ENCODE measurements around the gene BASP1.
"Not testable (repeated sequence)": the region's sequence is repeated elsewhere in the genome, so short reads cannot be mapped to it uniquely, and the experiment has no call there.

The BASP1 gene

GRCh38 chr5:17233488-17233887, 16.1 kb downstream of the BASP1 start:
- peaks cover 37% of the 10 kb centered on the region for H3K36me3 ChIP-seq (ENCODE audit: insufficient read depth, low read length)
- peaks cover 4% of the 10 kb centered on the region for H3K9me3 ChIP-seq (ENCODE audit: low read length)
- no peak overlapping the region for H3K4me3 ChIP-seq (ENCODE audit: low read length)
- H3K4me1 ChIP-seq (ENCODE audit: insufficient read depth, low read length): no peaks in the 10 kb centered on the region
- no peak overlapping the region for H2AFZ ChIP-seq (ENCODE audit: low read depth, low read length)
- H3K27me3 ChIP-seq (ENCODE audit: insufficient read depth, low read length): no peaks in the 10 kb centered on the region

DNA sequence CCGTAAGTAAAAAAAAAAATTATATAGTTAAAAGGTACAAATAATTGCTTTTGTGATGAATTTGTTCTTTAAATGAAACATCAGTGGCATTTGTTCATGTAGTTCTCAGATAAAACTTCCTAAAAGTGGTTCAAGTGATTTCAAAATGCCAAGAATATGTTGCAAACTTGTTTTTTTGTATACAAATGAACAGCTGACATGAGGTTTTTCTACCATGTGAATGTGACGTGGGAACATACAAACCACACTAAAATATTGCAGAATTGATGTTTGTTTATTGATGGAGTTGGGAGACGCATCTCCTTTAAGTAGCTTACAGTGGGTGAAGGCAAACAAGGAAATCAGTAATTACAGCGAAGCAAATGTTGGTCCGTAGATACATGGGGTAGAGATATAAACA, 16.9 kb downstream of the BASP1 start:
- Histone ChIP-seq H3K27me3 (ENCODE audit: insufficient read depth, low read length) (no peaks in the 10 kb centered on the region), H3K36me3 (ENCODE audit: insufficient read depth, low read length) (peaks cover 34% of the 10 kb centered on the region), H3K4me3 (ENCODE audit: low read length) (no peak overlapping the region), H3K4me1 (ENCODE audit: insufficient read depth, low read length) (no peaks in the 10 kb centered on the region), H3K9me3 (ENCODE audit: low read length) (peaks cover 4% of the 10 kb centered on the region), H2AFZ (ENCODE audit: low read depth, low read length) (no peak overlapping the region)

DNA sequence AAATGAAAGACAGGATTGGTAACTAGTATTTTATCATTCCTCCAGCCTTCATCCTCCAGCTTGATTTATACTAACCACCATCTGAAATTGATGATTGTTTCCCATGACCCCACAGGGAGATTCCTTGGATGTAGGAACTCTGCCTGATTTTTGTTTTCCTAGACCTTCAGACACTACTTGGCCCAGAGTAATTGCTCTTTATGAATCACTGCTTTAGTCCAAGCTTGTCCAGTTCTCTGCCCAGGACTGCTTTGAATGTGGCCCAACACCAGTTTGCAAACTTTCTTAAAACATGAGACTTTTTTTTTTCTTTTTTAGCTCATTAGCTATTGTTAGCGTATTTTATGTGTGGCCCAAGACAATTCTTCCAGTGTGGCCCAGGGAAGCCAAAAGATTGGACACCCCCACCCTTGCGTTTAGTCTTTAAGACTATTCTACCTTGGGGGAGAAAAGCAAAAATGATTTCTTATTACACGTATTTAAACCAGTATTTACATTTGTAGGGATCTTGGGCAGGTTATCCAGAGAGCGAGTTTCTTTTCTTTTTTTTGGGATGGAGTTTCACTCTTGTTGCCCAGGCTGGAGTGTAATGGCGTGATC, 18.4 kb downstream of the BASP1 start:
- Histone ChIP-seq H3K4me3 (ENCODE audit: low read length) (no peak overlapping the region), H3K27me3 (ENCODE audit: insufficient read depth, low read length) (no peaks in the 10 kb centered on the region), H3K36me3 (ENCODE audit: insufficient read depth, low read length) (peaks cover 29% of the 10 kb centered on the region), H3K9me3 (ENCODE audit: low read length) (peaks cover 4% of the 10 kb centered on the region), H2AFZ (ENCODE audit: low read depth, low read length) (no peak overlapping the region), H3K4me1 (ENCODE audit: insufficient read depth, low read length) (no peaks in the 10 kb centered on the region)

- H3K27me3 ChIP-seq (ENCODE audit: insufficient read depth, low read length): no peaks in the 10 kb centered on the region
- H3K36me3 ChIP-seq (ENCODE audit: insufficient read depth, low read length): peaks cover 25% of the 10 kb centered on the region
- no peak overlapping the region for H3K4me3 ChIP-seq (ENCODE audit: low read length)
- peaks cover 2% of the 10 kb centered on the region for H3K9me3 ChIP-seq (ENCODE audit: low read length)
- H2AFZ ChIP-seq (ENCODE audit: low read depth, low read length): no peak overlapping the region
- H3K4me1 ChIP-seq (ENCODE audit: insufficient read depth, low read length): no peaks in the 10 kb centered on the region
Observed at GRCh38 chr5:17238521-17239041, 21.1 kb downstream of the BASP1 start.

GRCh38 chr5:17239953-17240352, 22.5 kb downstream of the BASP1 start:
- peaks cover 22% of the 10 kb centered on the region for H3K36me3 ChIP-seq (ENCODE audit: insufficient read depth, low read length)
- H3K4me3 ChIP-seq (ENCODE audit: low read length): no peak overlapping the region
- no peaks in the 10 kb centered on the region for H3K27me3 ChIP-seq (ENCODE audit: insufficient read depth, low read length)
- H3K9me3 ChIP-seq (ENCODE audit: low read length): peaks cover 2% of the 10 kb centered on the region
- no peaks in the 10 kb centered on the region for H3K4me1 ChIP-seq (ENCODE audit: insufficient read depth, low read length)
- H2AFZ ChIP-seq (ENCODE audit: low read depth, low read length): no peak overlapping the region

DNA sequence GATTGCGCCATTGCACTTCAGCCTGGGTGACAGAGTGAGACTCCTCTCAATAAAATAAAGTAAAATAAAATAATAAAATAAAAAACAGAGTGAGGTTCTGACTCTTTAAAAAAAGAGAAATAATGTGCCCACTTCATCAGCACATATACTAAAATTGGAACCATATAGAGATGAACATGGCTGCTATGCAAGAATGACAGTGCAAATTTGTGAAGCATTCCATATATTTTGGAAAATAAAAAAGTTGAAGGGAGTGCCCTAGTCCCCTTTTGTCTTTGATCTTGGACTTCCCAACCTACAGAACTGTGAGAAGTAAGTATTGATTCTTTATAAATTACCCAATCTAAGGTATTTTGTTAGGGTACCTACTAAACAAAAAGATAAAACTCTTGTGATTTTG, 23.1 kb downstream of the BASP1 start:
- peaks cover 22% of the 10 kb centered on the region for H3K36me3 ChIP-seq (ENCODE audit: insufficient read depth, low read length)
- H3K4me3 ChIP-seq (ENCODE audit: low read length): no peak overlapping the region
- no peaks in the 10 kb centered on the region for H3K27me3 ChIP-seq (ENCODE audit: insufficient read depth, low read length)
- H3K4me1 ChIP-seq (ENCODE audit: insufficient read depth, low read length): no peaks in the 10 kb centered on the region
- no peak overlapping the region for H2AFZ ChIP-seq (ENCODE audit: low read depth, low read length)
- H3K9me3 ChIP-seq (ENCODE audit: low read length): peaks cover 2% of the 10 kb centered on the region

- Histone ChIP-seq H3K4me1 (ENCODE audit: insufficient read depth, low read length) (no peaks in the 10 kb centered on the region), H3K4me3 (ENCODE audit: low read length) (no peak overlapping the region), H2AFZ (ENCODE audit: low read depth, low read length) (no peak overlapping the region), H3K9me3 (ENCODE audit: low read length) (no peaks in the 10 kb centered on the region), H3K36me3 (ENCODE audit: insufficient read depth, low read length) (peaks cover 20% of the 10 kb centered on the region), H3K27me3 (ENCODE audit: insufficient read depth, low read length) (no peaks in the 10 kb centered on the region)
Observed at GRCh38 chr5:17241635-17242034, 24.2 kb downstream of the BASP1 start.

DNA sequence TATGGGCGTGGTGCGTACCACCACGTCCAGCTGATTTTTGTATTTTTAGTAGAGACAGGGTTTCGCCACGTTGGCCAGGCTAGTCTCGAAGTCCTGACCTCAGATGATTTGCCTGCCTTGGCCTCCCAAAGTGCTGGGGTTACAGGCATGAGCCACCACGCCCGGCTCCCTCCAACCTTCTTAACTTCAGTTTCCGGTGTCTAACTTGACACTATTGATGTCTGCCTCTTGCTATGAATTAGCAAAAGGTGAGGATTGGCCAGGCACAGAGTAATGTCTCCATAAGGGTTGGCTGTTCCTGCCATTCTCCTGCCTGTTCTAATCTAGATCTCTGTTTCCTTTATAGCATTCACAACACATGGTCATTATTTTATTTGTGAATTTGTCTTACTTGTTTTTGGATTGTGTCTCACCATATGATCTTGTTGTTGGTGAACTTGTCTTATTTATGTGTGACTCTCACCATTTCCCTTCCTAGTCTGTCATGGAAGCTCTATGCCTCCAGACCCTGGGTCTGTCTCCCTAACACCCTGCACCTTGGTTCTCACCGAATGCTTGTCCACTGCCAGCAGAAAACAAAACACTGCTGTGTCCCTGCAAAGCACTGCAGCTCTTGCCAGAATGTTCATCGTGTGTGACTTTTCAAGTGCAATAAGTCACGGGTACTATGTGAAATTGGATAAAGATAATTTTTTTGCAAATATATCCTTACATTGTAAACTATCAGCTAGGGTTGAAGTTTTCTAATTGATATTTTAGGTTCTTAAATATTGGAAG, 26.0 kb downstream of the BASP1 start:
- Histone ChIP-seq H3K27me3 (ENCODE audit: insufficient read depth, low read length) (no peaks in the 10 kb centered on the region), H3K36me3 (ENCODE audit: insufficient read depth, low read length) (peaks cover 28% of the 10 kb centered on the region), H2AFZ (ENCODE audit: low read depth, low read length) (no peak overlapping the region), H3K4me1 (ENCODE audit: insufficient read depth, low read length) (no peaks in the 10 kb centered on the region), H3K9me3 (ENCODE audit: low read length) (no peaks in the 10 kb centered on the region), H3K4me3 (ENCODE audit: low read length) (no peak overlapping the region)

GRCh38 chr5:17249029-17249634, 31.7 kb downstream of the BASP1 start:
- peaks cover 1% of the 10 kb centered on the region for H3K9me3 ChIP-seq (ENCODE audit: low read length)
- H3K4me3 ChIP-seq (ENCODE audit: low read length): no peak overlapping the region
- no peaks in the 10 kb centered on the region for H3K27me3 ChIP-seq (ENCODE audit: insufficient read depth, low read length)
- no peaks in the 10 kb centered on the region for H3K4me1 ChIP-seq (ENCODE audit: insufficient read depth, low read length)
- peaks cover 35% of the 10 kb centered on the region for H3K36me3 ChIP-seq (ENCODE audit: insufficient read depth, low read length)
- H2AFZ ChIP-seq (ENCODE audit: low read depth, low read length): no peak overlapping the region

DNA sequence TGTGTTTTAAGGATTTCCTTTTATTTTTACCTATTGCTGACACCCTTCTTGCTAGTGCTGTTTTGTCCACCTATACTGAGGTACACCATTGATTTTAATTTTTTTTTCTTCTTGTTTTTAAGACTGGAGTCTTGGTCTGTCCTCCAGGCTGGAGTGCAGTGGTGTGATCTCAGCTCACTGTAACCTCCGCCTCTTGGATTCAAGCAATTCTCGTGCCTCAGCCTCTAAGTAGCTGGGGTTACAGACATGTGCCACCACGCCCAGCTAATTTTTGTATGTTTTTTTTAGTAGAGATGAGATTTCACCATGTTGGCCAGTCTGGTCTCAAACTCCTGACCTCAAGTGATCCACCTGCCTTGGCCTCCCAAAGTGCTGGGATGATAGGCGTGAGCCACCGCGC, 32.4 kb downstream of the BASP1 start:
- H3K9me3 ChIP-seq (ENCODE audit: low read length); H3K4me1 ChIP-seq (ENCODE audit: insufficient read depth, low read length); H3K27me3 ChIP-seq (ENCODE audit: insufficient read depth, low read length); H3K4me3 ChIP-seq (ENCODE audit: low read length); H2AFZ ChIP-seq (ENCODE audit: low read depth, low read length): not testable (repeated sequence)
- H3K36me3 ChIP-seq (ENCODE audit: insufficient read depth, low read length): peaks cover 42% of the 10 kb centered on the region

DNA sequence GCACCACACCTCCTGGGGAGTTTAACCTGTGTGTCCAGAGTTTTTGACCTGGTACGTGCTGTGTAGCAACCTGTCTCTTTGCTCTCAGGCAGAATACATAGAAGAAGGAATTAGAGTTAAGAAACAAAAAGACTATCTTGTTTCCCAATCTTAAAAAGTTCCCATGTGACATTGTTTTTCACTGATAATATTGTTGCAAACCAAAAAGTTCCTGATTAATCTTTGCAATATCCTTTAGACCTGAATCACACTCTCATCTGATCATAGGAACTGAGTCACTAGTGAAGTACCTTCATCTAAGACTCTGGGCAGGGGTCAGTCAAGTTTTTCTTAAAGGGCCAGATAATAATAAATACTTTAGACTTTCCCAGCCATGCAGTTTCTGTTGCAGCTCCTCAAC, 35.1 kb downstream of the BASP1 start:
- Histone ChIP-seq H3K4me3 (ENCODE audit: low read length) (no peak overlapping the region), H3K4me1 (ENCODE audit: insufficient read depth, low read length) (no peaks in the 10 kb centered on the region), H3K36me3 (ENCODE audit: insufficient read depth, low read length) (peaks cover 53% of the 10 kb centered on the region), H3K27me3 (ENCODE audit: insufficient read depth, low read length) (no peaks in the 10 kb centered on the region), H3K9me3 (ENCODE audit: low read length) (peaks cover 5% of the 10 kb centered on the region), H2AFZ (ENCODE audit: low read depth, low read length) (no peak overlapping the region)

DNA sequence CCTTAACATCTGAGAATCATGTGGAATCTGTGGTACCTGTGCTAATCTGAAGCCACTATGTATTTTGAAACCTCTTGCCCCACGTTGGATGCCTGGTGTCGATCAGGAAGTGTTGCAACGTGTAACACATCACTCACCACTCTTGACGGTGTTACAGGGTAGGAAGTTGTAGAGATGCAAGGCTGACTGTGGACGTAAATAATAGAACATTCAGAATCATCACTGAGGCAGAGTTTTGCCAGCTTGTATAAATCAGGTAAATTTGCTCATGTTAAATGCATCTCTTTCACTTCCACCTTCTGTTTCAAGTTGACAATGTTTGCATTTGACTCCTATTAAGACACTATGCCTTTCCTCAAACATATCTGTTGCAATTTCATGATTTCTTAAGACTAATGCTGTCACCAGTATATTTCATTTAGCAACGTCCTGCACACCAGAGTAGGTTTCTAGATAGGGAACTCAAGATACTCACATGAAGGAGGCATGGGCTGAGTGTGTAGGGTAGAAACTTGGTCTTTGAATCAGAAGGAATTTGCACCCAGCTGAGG, 38.1 kb downstream of the BASP1 start:
- Histone ChIP-seq H3K9me3 (ENCODE audit: low read length) (peaks cover 7% of the 10 kb centered on the region), H3K4me3 (ENCODE audit: low read length) (no peak overlapping the region), H3K4me1 (ENCODE audit: insufficient read depth, low read length) (no peaks in the 10 kb centered on the region), H3K27me3 (ENCODE audit: insufficient read depth, low read length) (no peaks in the 10 kb centered on the region), H3K36me3 (ENCODE audit: insufficient read depth, low read length) (peaks cover 46% of the 10 kb centered on the region), H2AFZ (ENCODE audit: low read depth, low read length) (no peak overlapping the region)

- no peak overlapping the region for H3K4me3 ChIP-seq (ENCODE audit: low read length)
- peaks cover 49% of the 10 kb centered on the region for H3K36me3 ChIP-seq (ENCODE audit: insufficient read depth, low read length)
- H3K4me1 ChIP-seq (ENCODE audit: insufficient read depth, low read length): no peaks in the 10 kb centered on the region
- H3K9me3 ChIP-seq (ENCODE audit: low read length): peaks cover 7% of the 10 kb centered on the region
- H3K27me3 ChIP-seq (ENCODE audit: insufficient read depth, low read length): no peaks in the 10 kb centered on the region
- H2AFZ ChIP-seq (ENCODE audit: low read depth, low read length): no peak overlapping the region
Observed at GRCh38 chr5:17256171-17256570, 38.7 kb downstream of the BASP1 start.

Data from neuron (in vitro differentiated cells).